Loucy (cell line): Measurements from ENCODE around the gene POTEJ.
"Not testable (repeated sequence)": the region's sequence is repeated elsewhere in the genome, so short reads cannot be mapped to it uniquely, and the experiment has no call there.

Source experiments
- EZH2phosphoT487 ChIP-seq: fragments of 200-600 bp; IDR thresholded peaks from 2 replicates; pipeline ENCODE4 v1.6.1; 2018; ENCODE audit warnings: antibody characterized with exemption, mild to moderate bottlenecking, moderate library complexity, borderline replicate concordance
- TF ChIP-seq, protein P1 (sequence below): fragments of 200-600 bp; sonication (generic); conservative IDR thresholded peaks from 2 replicates; pipeline ENCODE4 v1.5.1; 2014; ENCODE audit warnings: mild to moderate bottlenecking, antibody characterized with exemption, low read length

DNA sequence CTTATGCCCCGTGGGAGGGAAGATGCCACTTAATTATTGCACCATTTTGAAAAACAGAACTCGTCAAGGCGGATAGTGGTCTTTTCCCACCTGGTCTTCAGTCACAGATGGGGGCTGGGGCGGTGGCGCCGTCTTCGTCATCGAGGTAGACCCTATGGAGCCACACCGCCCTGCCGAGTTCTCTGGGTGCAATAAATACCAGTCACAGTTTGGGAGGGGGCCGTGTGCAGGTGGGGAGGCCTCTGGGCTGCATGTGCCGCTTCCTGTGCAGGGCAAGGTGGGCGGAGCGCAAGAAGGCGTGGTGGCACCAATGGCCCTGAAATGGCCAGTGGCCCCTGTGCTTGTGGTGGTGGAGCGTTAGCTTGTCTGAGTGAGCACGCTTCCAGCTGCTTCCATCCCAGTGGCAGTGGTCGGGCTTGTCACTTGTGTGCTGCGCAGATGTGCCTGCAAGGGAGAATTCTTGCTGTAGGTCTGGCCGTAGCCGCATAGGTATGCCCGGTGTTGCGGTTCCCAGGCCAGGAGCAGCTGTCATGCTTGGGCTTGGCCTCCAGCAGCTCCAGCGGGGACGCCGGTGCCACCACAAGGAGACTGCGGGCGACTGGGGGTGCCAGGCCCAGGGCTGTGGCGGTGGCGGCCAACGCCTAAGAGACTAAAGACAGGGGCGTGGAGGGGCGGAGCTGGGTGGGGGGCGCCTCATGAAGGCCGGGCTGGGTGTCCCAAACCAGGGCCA, 81.0 kb downstream of the POTEJ start:
- not testable (repeated sequence) for TF ChIP-seq EZH2phosphoT487
- TF ChIP-seq, protein P1, sequence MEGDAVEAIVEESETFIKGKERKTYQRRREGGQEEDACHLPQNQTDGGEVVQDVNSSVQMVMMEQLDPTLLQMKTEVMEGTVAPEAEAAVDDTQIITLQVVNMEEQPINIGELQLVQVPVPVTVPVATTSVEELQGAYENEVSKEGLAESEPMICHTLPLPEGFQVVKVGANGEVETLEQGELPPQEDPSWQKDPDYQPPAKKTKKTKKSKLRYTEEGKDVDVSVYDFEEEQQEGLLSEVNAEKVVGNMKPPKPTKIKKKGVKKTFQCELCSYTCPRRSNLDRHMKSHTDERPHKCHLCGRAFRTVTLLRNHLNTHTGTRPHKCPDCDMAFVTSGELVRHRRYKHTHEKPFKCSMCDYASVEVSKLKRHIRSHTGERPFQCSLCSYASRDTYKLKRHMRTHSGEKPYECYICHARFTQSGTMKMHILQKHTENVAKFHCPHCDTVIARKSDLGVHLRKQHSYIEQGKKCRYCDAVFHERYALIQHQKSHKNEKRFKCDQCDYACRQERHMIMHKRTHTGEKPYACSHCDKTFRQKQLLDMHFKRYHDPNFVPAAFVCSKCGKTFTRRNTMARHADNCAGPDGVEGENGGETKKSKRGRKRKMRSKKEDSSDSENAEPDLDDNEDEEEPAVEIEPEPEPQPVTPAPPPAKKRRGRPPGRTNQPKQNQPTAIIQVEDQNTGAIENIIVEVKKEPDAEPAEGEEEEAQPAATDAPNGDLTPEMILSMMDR: not testable (repeated sequence)
